ENCODE data around the gene VPS9D1.

DNA sequence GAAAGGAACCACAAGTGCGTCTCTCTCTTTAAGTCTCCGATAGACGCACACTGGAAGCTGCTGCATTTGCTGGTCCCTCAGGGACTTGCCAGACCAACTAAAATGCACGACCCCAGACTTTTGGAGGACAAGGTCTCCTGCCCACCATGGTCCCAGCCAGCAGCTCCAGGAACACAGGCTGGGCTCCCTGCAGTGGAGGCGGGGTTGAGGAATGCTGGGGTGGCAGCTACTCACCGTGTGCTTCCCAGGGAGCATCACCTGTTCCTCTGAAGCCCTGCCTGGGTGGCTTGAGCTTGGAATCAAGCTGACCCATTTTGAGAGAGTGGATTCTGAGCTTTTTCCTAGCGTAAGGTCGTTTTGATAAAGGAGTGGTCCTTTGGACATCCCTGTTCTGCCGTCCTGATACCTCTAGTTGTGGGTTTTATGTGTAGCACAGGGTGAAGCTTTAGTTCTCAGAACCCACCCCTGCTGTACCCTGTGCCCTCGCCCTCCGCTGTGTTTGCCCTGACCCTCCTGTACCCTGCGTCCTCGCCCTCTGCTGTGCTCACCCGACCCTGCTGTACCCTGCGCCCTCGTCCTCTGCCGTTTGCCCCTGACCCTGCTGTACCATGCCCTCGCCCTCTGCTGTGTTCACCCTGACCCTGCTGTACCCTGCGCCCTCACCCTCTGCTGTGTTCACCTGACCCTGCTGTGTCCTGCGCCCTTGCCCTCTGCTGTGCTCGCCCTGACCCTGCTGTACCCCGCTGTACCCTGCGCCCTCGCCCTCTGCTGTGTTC, 11.6 kb upstream of the VPS9D1 start:
- TF ChIP-seq, protein P1, sequence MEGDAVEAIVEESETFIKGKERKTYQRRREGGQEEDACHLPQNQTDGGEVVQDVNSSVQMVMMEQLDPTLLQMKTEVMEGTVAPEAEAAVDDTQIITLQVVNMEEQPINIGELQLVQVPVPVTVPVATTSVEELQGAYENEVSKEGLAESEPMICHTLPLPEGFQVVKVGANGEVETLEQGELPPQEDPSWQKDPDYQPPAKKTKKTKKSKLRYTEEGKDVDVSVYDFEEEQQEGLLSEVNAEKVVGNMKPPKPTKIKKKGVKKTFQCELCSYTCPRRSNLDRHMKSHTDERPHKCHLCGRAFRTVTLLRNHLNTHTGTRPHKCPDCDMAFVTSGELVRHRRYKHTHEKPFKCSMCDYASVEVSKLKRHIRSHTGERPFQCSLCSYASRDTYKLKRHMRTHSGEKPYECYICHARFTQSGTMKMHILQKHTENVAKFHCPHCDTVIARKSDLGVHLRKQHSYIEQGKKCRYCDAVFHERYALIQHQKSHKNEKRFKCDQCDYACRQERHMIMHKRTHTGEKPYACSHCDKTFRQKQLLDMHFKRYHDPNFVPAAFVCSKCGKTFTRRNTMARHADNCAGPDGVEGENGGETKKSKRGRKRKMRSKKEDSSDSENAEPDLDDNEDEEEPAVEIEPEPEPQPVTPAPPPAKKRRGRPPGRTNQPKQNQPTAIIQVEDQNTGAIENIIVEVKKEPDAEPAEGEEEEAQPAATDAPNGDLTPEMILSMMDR (IDR thresholded peaks at IDR 0.05; ENCODE audit: insufficient read depth, low read depth, low read length), result no peak
- no peak for TF ChIP-seq EZH2 (IDR thresholded peaks at IDR 0.05; ENCODE audit: insufficient read depth, low read length)

Data from astrocyte (in vitro differentiated cells and primary cell).